IPS-20b (cell line): Measurements from ENCODE around the gene AKR7A3.
"Not testable (repeated sequence)": the region's sequence is repeated elsewhere in the genome, so short reads cannot be mapped to it uniquely, and the experiment has no call there.

Source experiments
- H3K27ac ChIP-seq: one replicate; pipeline ENCODE4 v1.5.1; 2013; ENCODE audit warnings: low read length
- H3K27me3 ChIP-seq: 2 replicates; pipeline ENCODE4 v1.6.1; 2013; ENCODE audit warnings: mild to moderate bottlenecking, low read length, inconsistent platforms; ENCODE audit not compliant: insufficient read depth
- H3K36me3 ChIP-seq: 2 replicates; pipeline ENCODE4 v1.6.1; 2013; ENCODE audit warnings: low read depth, mild to moderate bottlenecking, inconsistent platforms, low read length, moderate library complexity; ENCODE audit not compliant: insufficient read depth
- H3K4me1 ChIP-seq: 2 replicates; pipeline ENCODE4 v1.6.1; 2013; ENCODE audit warnings: mild to moderate bottlenecking, control low read depth, inconsistent platforms, low read length, moderate library complexity; ENCODE audit not compliant: insufficient read depth
- H3K4me3 ChIP-seq: 2 replicates; pipeline ENCODE4 v1.5.1; 2013; ENCODE audit warnings: mild to moderate bottlenecking, low read length, inconsistent platforms
- H3K9ac ChIP-seq: 2 replicates; pipeline ENCODE4 v1.6.1; 2013; ENCODE audit warnings: low read depth, mild to moderate bottlenecking, inconsistent platforms, low read length, moderate library complexity
- H3K9me3 ChIP-seq: 2 replicates; pipeline ENCODE4 v1.6.1; 2013; ENCODE audit warnings: mild to moderate bottlenecking, low read depth, low read length, inconsistent platforms; ENCODE audit not compliant: insufficient read depth

AKR7A3 gene

DNA sequence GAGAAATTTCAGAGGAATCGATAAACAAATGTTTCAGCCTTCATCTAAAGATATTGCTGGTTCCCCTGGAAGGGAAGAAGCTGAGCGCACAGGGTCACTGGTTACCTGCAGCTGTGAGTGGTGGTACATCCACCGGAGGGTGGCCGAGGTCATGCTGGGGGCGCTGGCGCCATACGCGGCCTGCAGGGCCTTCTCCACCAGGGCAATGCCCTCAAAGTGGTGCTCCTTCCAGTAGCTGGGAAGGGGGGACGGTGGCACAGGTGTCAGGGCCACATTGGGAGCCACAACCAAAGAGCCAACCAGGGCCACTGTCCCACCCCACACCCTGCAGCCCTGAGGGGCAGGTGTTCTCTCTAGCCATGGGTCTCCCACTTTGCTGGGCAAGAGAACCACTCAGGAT is 4.7 kb downstream of the AKR7A3 start:
- no peaks in the 10 kb centered on the region for H3K36me3 ChIP-seq
- no peak overlapping the region for H3K9ac ChIP-seq
- no peaks in the 10 kb centered on the region; the same call in 1 of the 2 replicates for H3K4me1 ChIP-seq
- no peak overlapping the region for H3K27ac ChIP-seq
- no peaks in the 10 kb centered on the region for H3K9me3 ChIP-seq
- peaks cover 15% of the 10 kb centered on the region for H3K27me3 ChIP-seq
- H3K4me3 ChIP-seq = no peak overlapping the region

GRCh38 chr1:19274636-19275035 is 13.9 kb downstream of the AKR7A3 start:
- H3K36me3 ChIP-seq = no peaks in the 10 kb centered on the region
- H3K27me3 ChIP-seq = peaks cover 18% of the 10 kb centered on the region; the same call in 1 of the 2 replicates
- no peak overlapping the region for H3K27ac ChIP-seq
- H3K9me3 ChIP-seq = no peaks in the 10 kb centered on the region
- H3K4me3 ChIP-seq = no peak overlapping the region
- H3K4me1 ChIP-seq = no peaks in the 10 kb centered on the region
- H3K9ac ChIP-seq = no peak overlapping the region

- H3K36me3 ChIP-seq, H3K4me1 ChIP-seq, H3K9me3 ChIP-seq, H3K9ac ChIP-seq, H3K27ac ChIP-seq: not testable (repeated sequence)
- Histone ChIP-seq H3K27me3 (peaks cover 18% of the 10 kb centered on the region; the same call in 1 of the 2 replicates), H3K4me3 (peak overlapping the region; percentile 37; the same call in 1 of the 2 replicates)
These were observed 14.6 kb downstream of the AKR7A3 start for GRCh38 chr1:19273844-19274531.

DNA sequence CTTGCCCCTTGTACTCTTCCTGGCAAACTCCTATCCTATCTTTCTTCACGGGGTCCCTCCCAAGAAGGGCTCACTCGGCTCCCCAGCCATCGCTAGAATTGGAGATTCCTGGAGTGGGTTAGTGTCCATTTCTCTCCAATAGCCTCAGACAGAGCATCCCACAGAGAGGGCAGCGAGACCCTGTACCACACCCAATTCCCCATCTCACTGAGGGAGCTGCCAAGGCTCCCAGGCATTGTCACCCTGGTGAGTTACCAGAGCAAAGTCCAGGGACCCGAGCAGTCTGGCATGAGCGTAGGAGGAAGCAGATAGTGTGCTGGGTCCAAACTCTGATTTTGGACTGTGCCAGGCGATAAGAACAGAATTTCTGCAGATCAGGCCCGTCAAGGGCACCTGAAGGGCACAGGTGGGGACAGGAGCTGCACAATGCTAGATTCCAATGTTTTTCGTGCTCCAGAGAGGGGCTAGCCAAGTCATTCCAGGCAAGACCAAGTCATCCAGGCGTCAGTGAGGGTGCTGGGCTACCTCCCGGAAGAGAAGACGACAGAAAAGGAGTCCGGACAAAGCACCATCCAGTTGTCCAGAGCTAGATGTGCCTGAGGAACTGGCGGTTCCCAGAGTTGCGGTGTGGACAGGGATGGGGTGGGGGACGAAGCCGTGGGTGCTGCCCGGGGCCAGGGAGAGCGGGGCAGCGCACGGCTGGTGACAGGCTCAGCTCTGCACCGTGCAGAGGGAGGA is 15.3 kb downstream of the AKR7A3 start:
- H3K27me3 ChIP-seq = peaks cover 18% of the 10 kb centered on the region; the same call in 1 of the 2 replicates
- no peaks in the 10 kb centered on the region for H3K36me3 ChIP-seq
- no peak overlapping the region for H3K27ac ChIP-seq
- H3K4me3 ChIP-seq = no peak overlapping the region
- H3K4me1 ChIP-seq = no peaks in the 10 kb centered on the region
- H3K9me3 ChIP-seq = no peaks in the 10 kb centered on the region
- no peak overlapping the region for H3K9ac ChIP-seq

GRCh38 chr1:19272064-19272463 is 16.5 kb downstream of the AKR7A3 start:
- no peak overlapping the region for H3K4me3 ChIP-seq
- no peaks in the 10 kb centered on the region for H3K4me1 ChIP-seq
- H3K27ac ChIP-seq = no peak overlapping the region
- H3K36me3 ChIP-seq = no peaks in the 10 kb centered on the region
- H3K9me3 ChIP-seq = no peaks in the 10 kb centered on the region
- H3K27me3 ChIP-seq = peaks cover 18% of the 10 kb centered on the region; the same call in 1 of the 2 replicates
- H3K9ac ChIP-seq = no peak overlapping the region

GRCh38 chr1:19270343-19270730 is 18.2 kb downstream of the AKR7A3 start:
- H3K9ac ChIP-seq, H3K9me3 ChIP-seq, H3K4me3 ChIP-seq, H3K4me1 ChIP-seq, H3K36me3 ChIP-seq, H3K27ac ChIP-seq: not testable (repeated sequence)
- H3K27me3 ChIP-seq = peaks cover 18% of the 10 kb centered on the region; the same call in 1 of the 2 replicates

- H3K4me3 ChIP-seq, H3K9me3 ChIP-seq, H3K4me1 ChIP-seq, H3K27ac ChIP-seq, H3K9ac ChIP-seq, H3K36me3 ChIP-seq: not testable (repeated sequence)
- H3K27me3 ChIP-seq = peaks cover 17% of the 10 kb centered on the region; the same call in 1 of the 2 replicates
These were observed 18.9 kb downstream of the AKR7A3 start for GRCh38 chr1:19269427-19270342.

- Histone ChIP-seq H3K4me1 (no peaks in the 10 kb centered on the region), H3K9me3 (no peaks in the 10 kb centered on the region), H3K36me3 (no peaks in the 10 kb centered on the region), H3K27ac (no peak overlapping the region), H3K4me3 (no peak overlapping the region), H3K27me3 (peaks cover 5% of the 10 kb centered on the region; the same call in 1 of the 2 replicates), H3K9ac (no peak overlapping the region)
These were observed 20.1 kb downstream of the AKR7A3 start for GRCh38 chr1:19268445-19268844.

GRCh38 chr1:19262744-19263143 is 25.8 kb downstream of the AKR7A3 start:
- Histone ChIP-seq H3K9ac (no peak overlapping the region), H3K4me1 (no peaks in the 10 kb centered on the region), H3K4me3 (no peak overlapping the region), H3K9me3 (no peaks in the 10 kb centered on the region), H3K27ac (no peak overlapping the region), H3K36me3 (peaks cover 32% of the 10 kb centered on the region), H3K27me3 (no peaks in the 10 kb centered on the region)

- no peaks in the 10 kb centered on the region for H3K27me3 ChIP-seq
These were observed 26.5 kb downstream of the AKR7A3 start for GRCh38 chr1:19262047-19262446.

DNA sequence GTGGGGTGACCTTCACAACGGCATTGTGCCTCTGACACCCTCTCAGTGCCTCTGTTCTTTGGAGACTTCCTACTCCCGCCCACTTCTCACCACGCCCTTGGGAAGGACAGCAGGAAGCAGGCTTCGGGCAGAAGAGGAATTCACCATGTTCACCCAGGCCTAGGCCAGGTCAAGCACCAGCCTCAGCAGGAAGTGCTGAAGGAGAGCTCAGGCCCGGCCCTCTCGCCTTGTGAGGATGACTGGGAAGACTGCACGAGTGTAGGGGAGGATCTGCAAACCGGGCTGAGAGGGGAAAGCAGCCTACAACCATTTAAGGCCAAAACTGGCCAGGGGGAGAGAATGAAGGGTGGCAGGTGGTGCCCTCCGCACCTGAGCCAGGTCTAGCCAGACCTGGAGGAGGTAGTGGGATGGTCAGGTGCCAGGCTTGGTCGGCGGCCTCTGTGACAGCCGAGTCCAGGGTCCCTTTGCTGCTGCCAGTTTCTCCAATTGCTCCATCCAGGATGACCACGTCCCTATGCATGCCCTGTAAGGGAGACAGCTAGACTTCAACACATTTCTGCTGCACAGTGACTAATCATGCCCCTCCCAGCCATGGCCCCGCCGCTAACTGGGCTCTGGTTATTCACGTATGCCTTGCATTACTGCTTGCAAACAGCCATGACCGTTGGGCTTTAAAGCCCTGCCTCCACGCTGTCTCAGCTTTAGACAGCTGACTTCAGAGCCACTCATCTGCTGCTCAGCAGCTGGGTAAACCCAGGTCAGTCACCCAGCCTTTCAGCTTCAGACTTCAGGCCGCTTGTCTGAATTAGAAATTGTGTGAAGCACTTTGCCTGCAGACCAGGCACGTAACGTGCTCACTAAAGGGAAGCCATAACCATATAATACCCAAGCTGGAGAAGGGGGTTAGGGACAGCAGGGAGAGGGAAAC is 28.1 kb downstream of the AKR7A3 start:
- H3K4me3 ChIP-seq = no peak overlapping the region
- H3K4me1 ChIP-seq = no peaks in the 10 kb centered on the region
- H3K27me3 ChIP-seq = no peaks in the 10 kb centered on the region
- no peaks in the 10 kb centered on the region for H3K9me3 ChIP-seq
- H3K9ac ChIP-seq = no peak overlapping the region
- no peak overlapping the region for H3K27ac ChIP-seq
- H3K36me3 ChIP-seq = peaks cover 55% of the 10 kb centered on the region

More at GRCh38 chr1:19262047-19262446, 26.5 kb downstream of the AKR7A3 start:
- Histone ChIP-seq H3K4me1 (no peaks in the 10 kb centered on the region), H3K9me3 (no peaks in the 10 kb centered on the region), H3K36me3 (peaks cover 39% of the 10 kb centered on the region), H3K27ac (no peak overlapping the region), H3K9ac (no peak overlapping the region), H3K4me3 (no peak overlapping the region)
